Suprapubic skin (tissue), 3 donors: ENCODE measurements around the gene MAML2.

ENCODE experiments used
- CTCF ChIP-seq, 2 donors: fragments of 200-600 bp in 1 of 2; fragments of 450-650 bp in 1 of 2; sonication (generic) in 1 of 2; IDR thresholded peaks; one replicate each; pipeline ENCODE4 v1.5.1; 2016 to 2019; ENCODE audit warnings: antibody characterized with exemption in 2 of 2, mild to moderate bottlenecking in 1 of 2, moderate library complexity in 1 of 2
- EP300 ChIP-seq: sonication (generic); formaldehyde crosslinking; IDR thresholded peaks from one replicate; pipeline ENCODE4 v1.6.1; 2017; ENCODE audit warnings: antibody characterized with exemption

GRCh38 chr11:96027021-96027420, 316.0 kb downstream of the MAML2 start:
- TF ChIP-seq CTCF (IDR thresholded peaks at IDR 0.05) = no peak
- no peak for TF ChIP-seq EP300
